H9 (cell line): Measurements from ENCODE around the gene FAM229B. TPM values are rescaled to one million over a fixed set of nuclear protein-coding genes. Genes with fewer than 3 reads are reported as not detected.

ENCODE experiments used
- DNase-seq: peaks from one replicate; pipeline ENCODE4 v3.0.0-alpha.2; 2017
- H2AFZ ChIP-seq: one replicate; pipeline ENCODE4 v1.6.1; 2013; ENCODE audit warnings: mild to moderate bottlenecking, low read length, control low read depth, moderate library complexity
- H2AK5ac ChIP-seq: 2 replicates; pipeline ENCODE4 v1.6.1; 2013; ENCODE audit warnings: low read length, control low read depth, mixed read lengths; ENCODE audit not compliant: insufficient read length
- H2BK120ac ChIP-seq: one replicate; pipeline ENCODE4 v1.6.1; 2013; ENCODE audit warnings: low read depth, mild to moderate bottlenecking, low read length, control low read depth, inconsistent platforms; ENCODE audit not compliant: poor library complexity, severe bottlenecking
- H2BK12ac ChIP-seq: 2 replicates; pipeline ENCODE4 v1.6.1; 2013; ENCODE audit warnings: low read length, control low read depth, mixed read lengths, low read depth; ENCODE audit not compliant: insufficient read length
- H2BK15ac ChIP-seq: 2 replicates; pipeline ENCODE4 v1.6.1; 2013; ENCODE audit warnings: low read depth, low read length, control low read depth
- H2BK20ac ChIP-seq: one replicate; pipeline ENCODE4 v1.6.1; 2013; ENCODE audit warnings: low read depth, mild to moderate bottlenecking, low read length, control low read depth, inconsistent platforms; ENCODE audit not compliant: poor library complexity, severe bottlenecking
- H2BK5ac ChIP-seq: 2 replicates; pipeline ENCODE4 v1.6.1; 2013; ENCODE audit warnings: low read length, control low read depth, mixed read lengths; ENCODE audit not compliant: insufficient read length
- H3K14ac ChIP-seq: 2 replicates; pipeline ENCODE4 v1.6.1; 2013; ENCODE audit warnings: low read length, control low read depth; ENCODE audit not compliant: insufficient read depth
- H3K18ac ChIP-seq: 2 replicates; pipeline ENCODE4 v1.6.1; 2013; ENCODE audit warnings: low read depth, mild to moderate bottlenecking, mixed read lengths, low read length, control low read depth; ENCODE audit not compliant: insufficient read length
- H3K23ac ChIP-seq: 2 replicates; pipeline ENCODE4 v1.6.1; 2013; ENCODE audit warnings: low read length, control low read depth, mixed read lengths, low read depth; ENCODE audit not compliant: insufficient read length
- H3K23me2 ChIP-seq: 2 replicates; pipeline ENCODE4 v1.6.1; 2013; ENCODE audit warnings: low read depth, mild to moderate bottlenecking, mixed read lengths, low read length, control low read depth; ENCODE audit not compliant: insufficient read length, poor library complexity, severe bottlenecking
- H3K27ac ChIP-seq: 2 replicates; pipeline ENCODE4 v1.5.1; 2013; ENCODE audit warnings: low read length, control low read depth, mixed read lengths, low read depth; ENCODE audit not compliant: insufficient read length
- H3K27me3 ChIP-seq: 2 replicates; pipeline ENCODE4 v1.6.1; 2013; ENCODE audit warnings: low read length, control low read depth, inconsistent platforms; ENCODE audit not compliant: insufficient read depth
- H3K4ac ChIP-seq: 2 replicates; pipeline ENCODE4 v1.6.1; 2013; ENCODE audit warnings: low read depth, mild to moderate bottlenecking, control low read depth, inconsistent platforms, low read length, moderate library complexity
- H3K4me1 ChIP-seq: 2 replicates; pipeline ENCODE4 v1.6.1; 2013; ENCODE audit warnings: low read length, control low read depth, inconsistent platforms; ENCODE audit not compliant: insufficient read depth
- H3K4me2 ChIP-seq: 2 replicates; pipeline ENCODE4 v1.6.1; 2013; ENCODE audit warnings: low read length, control low read depth, mixed read lengths; ENCODE audit not compliant: insufficient read length, insufficient read depth
- H3K56ac ChIP-seq: 2 replicates; pipeline ENCODE4 v1.6.1; 2013; ENCODE audit warnings: low read depth, mild to moderate bottlenecking, mixed read lengths, low read length, control low read depth; ENCODE audit not compliant: insufficient read length
- H3K79me1 ChIP-seq: 2 replicates; pipeline ENCODE4 v1.6.1; 2013; ENCODE audit warnings: low read depth, mild to moderate bottlenecking, moderate library complexity, low read length, control low read depth, inconsistent platforms; ENCODE audit not compliant: insufficient read depth, poor library complexity, severe bottlenecking
- H3K79me2 ChIP-seq: 2 replicates; pipeline ENCODE4 v1.6.1; 2013; ENCODE audit warnings: low read length, control low read depth, inconsistent platforms; ENCODE audit not compliant: insufficient read depth
- H3K9ac ChIP-seq: 2 replicates; pipeline ENCODE4 v1.6.1; 2013; ENCODE audit warnings: low read length, control low read depth, mixed read lengths; ENCODE audit not compliant: insufficient read length; ENCODE audit errors: extremely low read depth
- H3K9me3 ChIP-seq: one replicate; pipeline ENCODE4 v1.6.1; 2013; ENCODE audit warnings: low read depth, low read length, inconsistent platforms; ENCODE audit not compliant: control insufficient read depth
- H3T11ph ChIP-seq: one replicate; pipeline ENCODE4 v1.6.1; 2013; ENCODE audit warnings: mild to moderate bottlenecking, low read length, control low read depth, inconsistent platforms
- H4K20me1 ChIP-seq: one replicate; pipeline ENCODE4 v1.6.1; 2013; ENCODE audit not compliant: control insufficient read depth, insufficient read length, insufficient read depth
- H4K5ac ChIP-seq: 2 replicates; pipeline ENCODE4 v1.6.1; 2013; ENCODE audit warnings: low read depth, mild to moderate bottlenecking, mixed read lengths, low read length, control low read depth; ENCODE audit not compliant: insufficient read length
- H4K8ac ChIP-seq: replicated peaks from 2 replicates; pipeline ENCODE4 v1.6.1; 2013; ENCODE audit warnings: low read length, control low read depth, mixed read lengths, low read depth; ENCODE audit not compliant: insufficient read length
- H4K91ac ChIP-seq: 2 replicates; pipeline ENCODE4 v1.6.1; 2013; ENCODE audit warnings: low read depth, mild to moderate bottlenecking, moderate library complexity, mixed read lengths, low read length, control low read depth; ENCODE audit not compliant: insufficient read length
- H3K27ac Mint-ChIP-seq, 3 experiments: 2 replicates in 2 of 3; 3 replicates in 1 of 3; pipeline ENCODE4 v1.8.0; 2020 to 2021; ENCODE audit warnings: mixed read lengths in 3 of 3, mild to moderate bottlenecking in 1 of 3, moderate library complexity in 1 of 3
- H3K27me3 Mint-ChIP-seq: 2 replicates; pipeline ENCODE4 v1.8.0; 2021; ENCODE audit warnings: low read depth, mild to moderate bottlenecking, moderate library complexity, mixed read lengths
- H3K36me3 Mint-ChIP-seq, 3 experiments: 2 replicates in 2 of 3; 3 replicates in 1 of 3; pipeline ENCODE4 v1.8.0; 2020 to 2021; ENCODE audit warnings: low read depth in 3 of 3, mixed read lengths in 3 of 3; ENCODE audit not compliant: insufficient read depth in 1 of 3
- H3K4me1 Mint-ChIP-seq, 2 experiments: 2 replicates each; pipeline ENCODE4 v1.8.0; 2020; ENCODE audit warnings: mixed read lengths in 2 of 2
- H3K4me3 Mint-ChIP-seq, 2 experiments: 2 replicates in 1 of 2; 3 replicates in 1 of 2; pipeline ENCODE4 v1.8.0; 2020 to 2021; ENCODE audit warnings: mild to moderate bottlenecking in 2 of 2, mixed read lengths in 2 of 2, moderate library complexity in 1 of 2
- H3K9me3 Mint-ChIP-seq, 2 experiments: 2 replicates in 1 of 2; 3 replicates in 1 of 2; pipeline ENCODE4 v1.8.0; 2020; ENCODE audit warnings: mild to moderate bottlenecking in 2 of 2, mixed read lengths in 2 of 2, moderate library complexity in 1 of 2
- CTCF ChIP-seq: fragments of 200-600 bp; sonication (generic); conservative IDR thresholded peaks from 3 replicates; pipeline ENCODE4 v1.8.0; 2021; ENCODE audit warnings: antibody characterized with exemption, mild to moderate bottlenecking
- WGBS: extraction: QIAGEN DNeasy Blood & Tissue Kit; methylation state at CpG from one replicate; pipeline ENCODE4 v1.1.7; 2013; ENCODE audit warnings: missing lambda C conversion rate, low lambda C conversion rate, mixed read lengths; ENCODE audit not compliant: insufficient read length; ENCODE audit errors: extremely low coverage; 5-methylcytosine and 5-hydroxymethylcytosine counted together
- total RNA-seq: library from RNA; stranded (reverse); gene quantifications from 2 replicates; pipeline ENCODE4 v1.2.1, GENCODE V29; 2021

The FAM229B gene
- total RNA-seq, 1 experiment from 2014 or later, result 8.2 TPM

DNA sequence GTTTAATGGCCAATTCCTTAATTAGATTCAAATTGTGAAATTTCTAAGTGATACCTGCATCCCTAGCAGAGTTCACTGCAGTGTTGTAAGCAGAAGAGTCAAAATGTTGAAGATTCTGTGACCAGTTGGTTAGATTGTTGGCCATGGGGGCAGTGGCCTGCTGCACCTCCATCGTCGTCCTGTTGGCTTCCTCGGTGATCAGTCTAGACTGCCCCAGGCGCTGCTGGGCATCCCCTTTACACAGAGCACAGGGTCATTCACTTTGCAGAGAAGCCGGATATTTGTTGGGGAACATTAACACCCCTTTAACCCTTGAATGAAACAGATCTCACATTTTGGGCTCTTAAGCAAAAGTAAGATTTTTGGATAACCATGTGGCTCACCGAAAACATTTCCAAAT, 60.7 kb downstream of the FAM229B start:
- H3K79me1 ChIP-seq, result no peaks in the 10 kb centered on the region
- no peak overlapping the region for H2AK5ac ChIP-seq
- H3K4me1 Mint-ChIP-seq, result no peaks in the 10 kb centered on the region
- no peak overlapping the region for H4K5ac ChIP-seq
- H3K23me2 ChIP-seq, result no peaks in the 10 kb centered on the region
- WGBS, result no CpG with 5 or more reads among the region's 6 CpGs
- no peak overlapping the region for H3K4me3 Mint-ChIP-seq
- no peak overlapping the region for H3K27ac ChIP-seq
- H3K18ac ChIP-seq, result no peak overlapping the region
- H2BK20ac ChIP-seq, result no peak overlapping the region
- no peaks in the 10 kb centered on the region for H3K79me2 ChIP-seq
- no peak overlapping the region for H3K23ac ChIP-seq
- H3K4me1 ChIP-seq, result no peaks in the 10 kb centered on the region
- no peak overlapping the region for H2BK12ac ChIP-seq
- H4K91ac ChIP-seq, result no peak overlapping the region
- no peaks in the 10 kb centered on the region for H4K20me1 ChIP-seq
- no peak overlapping the region for H3K56ac ChIP-seq
- no peak overlapping the region for H3K14ac ChIP-seq
- no peak overlapping the region for H3K4ac ChIP-seq
- H3K9ac ChIP-seq, result no peak overlapping the region
- H3K4me2 ChIP-seq, result no peak overlapping the region
- no peaks in the 10 kb centered on the region for H3K9me3 ChIP-seq
- no peaks in the 10 kb centered on the region for H3K27me3 Mint-ChIP-seq
- no peak overlapping the region for H3T11ph ChIP-seq
- H3K36me3 Mint-ChIP-seq, result no peaks in the 10 kb centered on the region
- no peak overlapping the region for H2BK5ac ChIP-seq
- no peak overlapping the region for H4K8ac ChIP-seq
- no peaks in the 10 kb centered on the region for H3K9me3 Mint-ChIP-seq
- no peak overlapping the region for H2AFZ ChIP-seq
- H3K27me3 ChIP-seq, result no peaks in the 10 kb centered on the region
- no peak overlapping the region for H2BK15ac ChIP-seq
- no peak overlapping the region for H3K27ac Mint-ChIP-seq
- H2BK120ac ChIP-seq, result no peak overlapping the region
- TF ChIP-seq CTCF, result no peak
- no peak for DNase-seq
